ENCODE measurements around the gene KIAA1614.

The KIAA1614 gene

DNA sequence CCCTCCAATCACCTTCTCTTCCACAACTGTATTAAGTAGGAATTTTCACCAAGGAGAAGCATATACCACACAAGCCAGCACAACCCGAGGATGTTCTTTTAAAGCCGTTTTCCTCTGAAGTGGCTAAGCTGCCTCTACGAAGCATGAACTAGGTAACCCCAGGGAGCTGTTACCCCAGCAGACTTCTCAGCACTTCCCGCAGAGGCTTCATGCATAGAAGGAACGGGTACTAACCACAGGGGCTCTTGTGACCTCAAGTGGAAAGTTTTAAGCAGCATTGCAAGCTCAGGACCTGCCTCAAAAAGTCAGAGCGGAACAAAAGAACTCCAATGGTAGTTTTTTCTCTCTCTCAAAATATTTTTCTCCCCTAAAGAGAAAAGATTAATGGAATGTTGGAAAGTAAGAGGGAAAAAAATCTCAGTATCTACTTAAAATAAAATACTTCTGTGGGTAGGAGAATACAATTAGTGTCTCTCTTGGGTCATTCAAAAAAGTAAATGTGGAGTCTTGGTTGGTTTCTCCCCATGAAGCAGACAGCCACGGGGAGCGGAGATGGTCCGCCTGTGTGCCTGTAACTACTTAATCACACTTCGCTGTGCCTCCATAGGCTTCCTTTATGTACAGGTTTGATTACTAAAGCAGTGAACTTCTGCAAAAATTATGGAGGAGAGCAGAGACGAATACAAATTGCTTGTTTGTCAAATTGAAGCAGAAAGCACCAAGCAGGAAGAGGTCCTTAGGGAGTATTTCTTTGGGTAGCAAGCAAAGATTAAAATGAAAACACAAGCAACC lies 69.1 kb downstream of the KIAA1614 start:
- H3K4me3 ChIP-seq (ENCODE audit: low read length), result peak overlapping the region; percentile 31; the same call in 1 of the 2 replicates
- no peak for TF ChIP-seq ZNF274 (IDR thresholded peaks at IDR 0.05; ENCODE audit: low read depth, low read length)

DNA sequence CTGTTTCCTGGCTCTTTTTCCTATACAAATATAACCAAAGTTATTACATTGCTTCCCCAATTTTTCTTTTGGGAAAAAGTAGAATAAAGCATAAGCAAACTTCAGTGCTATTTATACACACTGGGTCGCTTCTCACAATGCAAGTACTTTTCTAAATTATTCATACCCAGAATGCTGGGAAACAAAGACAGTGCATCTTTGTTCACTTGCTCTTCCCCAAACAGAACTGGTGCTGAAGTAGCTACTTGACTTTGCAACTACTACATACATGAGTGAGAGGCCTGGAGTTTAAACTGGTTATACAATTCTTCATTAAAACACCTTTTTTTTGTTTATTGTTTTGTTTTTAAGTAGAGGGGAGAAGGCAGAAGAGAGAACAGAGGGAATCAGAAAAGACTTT lies 69.7 kb downstream of the KIAA1614 start:
- no peak for TF ChIP-seq ZNF274 (IDR thresholded peaks at IDR 0.05; ENCODE audit: low read depth, low read length)
- no peak overlapping the region for H3K4me3 ChIP-seq (ENCODE audit: low read length)

DNA sequence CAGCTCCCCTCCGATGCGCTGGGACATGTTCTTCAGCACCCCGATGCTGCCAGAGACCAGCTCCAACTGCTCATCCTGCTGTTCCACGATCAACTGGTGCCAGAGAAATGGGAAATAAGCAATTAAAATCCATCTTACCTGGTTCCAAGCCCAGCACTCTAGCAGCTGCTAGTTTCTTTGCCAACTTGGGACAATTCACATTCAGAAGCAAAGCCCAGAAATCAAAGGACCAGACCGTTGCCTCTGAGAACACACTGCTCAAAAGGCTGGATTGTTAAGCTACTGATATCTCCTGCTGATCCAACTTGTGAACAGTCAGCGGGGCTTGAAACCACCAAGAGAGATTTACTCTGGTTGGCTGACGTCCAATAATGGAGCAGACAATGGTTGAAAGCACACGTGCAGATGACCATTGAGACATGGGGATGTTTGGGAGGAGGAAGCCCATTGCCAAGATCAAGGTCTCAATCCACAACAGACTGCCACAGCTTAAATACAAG lies 75.6 kb downstream of the KIAA1614 start:
- H3K4me3 ChIP-seq (ENCODE audit: low read length), result no peak overlapping the region
- no peak for TF ChIP-seq ZNF274 (IDR thresholded peaks at IDR 0.05; ENCODE audit: low read depth, low read length)

DNA sequence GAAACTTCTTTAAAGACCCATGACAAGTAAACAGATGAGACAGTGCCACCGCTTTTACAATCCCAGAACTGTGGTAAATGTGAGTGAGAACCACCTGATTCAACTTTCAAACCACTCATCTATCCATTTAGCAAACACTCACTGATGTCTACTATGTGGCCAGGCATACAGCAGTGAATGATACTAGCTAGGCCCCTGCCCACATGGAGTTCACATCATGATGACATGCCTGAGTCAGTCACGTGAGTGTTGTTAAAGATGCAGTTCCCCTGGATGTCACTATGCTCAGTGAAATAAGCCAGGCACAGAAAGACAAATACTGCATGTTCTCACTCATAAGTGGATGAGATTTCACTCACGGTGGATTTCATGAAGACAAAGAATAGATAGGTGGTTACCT lies 81.6 kb downstream of the KIAA1614 start:
- no peak for TF ChIP-seq ZNF274 (IDR thresholded peaks at IDR 0.05; ENCODE audit: low read depth, low read length)

DNA sequence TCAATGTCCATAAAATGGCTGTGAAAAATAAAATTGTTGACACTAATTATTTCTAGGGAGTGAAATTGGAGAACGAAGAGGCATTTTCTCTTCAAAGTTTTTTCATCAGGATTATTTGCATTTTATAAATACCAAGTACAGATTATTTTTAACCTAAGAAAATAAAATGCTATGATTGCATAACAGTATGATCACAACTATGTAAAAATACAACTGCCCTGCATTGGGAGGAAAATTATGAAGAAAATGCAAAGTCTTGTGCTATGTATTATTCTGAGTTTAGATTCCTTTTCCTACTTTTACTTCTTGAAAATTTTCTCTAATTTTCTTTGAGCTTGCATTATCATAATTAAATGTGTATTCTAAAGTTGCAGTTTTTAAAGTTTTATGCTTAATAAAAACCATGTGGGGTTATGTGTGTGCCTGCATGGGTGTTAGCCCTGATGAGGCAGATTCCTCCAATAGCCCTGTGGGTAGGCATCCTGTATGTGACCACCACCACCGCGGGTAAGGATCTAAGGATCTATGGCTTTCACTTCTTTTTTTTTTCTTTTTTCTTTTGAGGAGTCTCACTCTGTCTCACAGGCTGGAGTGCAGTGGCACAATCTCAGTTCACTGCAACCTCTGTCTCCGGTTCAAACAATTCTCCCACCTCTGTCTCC lies 85.3 kb downstream of the KIAA1614 start:
- TF ChIP-seq ZNF274 (IDR thresholded peaks at IDR 0.05; ENCODE audit: low read depth, low read length), result no peak
- H3K4me3 ChIP-seq (ENCODE audit: low read length), result no peak overlapping the region

More for the DNA sequence above, 81.6 kb downstream of the KIAA1614 start:
- H3K4me3 ChIP-seq (ENCODE audit: low read length), result no peak overlapping the region

All from GM08714 (cell line).